ENCODE data around the gene MAP4K1.

DNA sequence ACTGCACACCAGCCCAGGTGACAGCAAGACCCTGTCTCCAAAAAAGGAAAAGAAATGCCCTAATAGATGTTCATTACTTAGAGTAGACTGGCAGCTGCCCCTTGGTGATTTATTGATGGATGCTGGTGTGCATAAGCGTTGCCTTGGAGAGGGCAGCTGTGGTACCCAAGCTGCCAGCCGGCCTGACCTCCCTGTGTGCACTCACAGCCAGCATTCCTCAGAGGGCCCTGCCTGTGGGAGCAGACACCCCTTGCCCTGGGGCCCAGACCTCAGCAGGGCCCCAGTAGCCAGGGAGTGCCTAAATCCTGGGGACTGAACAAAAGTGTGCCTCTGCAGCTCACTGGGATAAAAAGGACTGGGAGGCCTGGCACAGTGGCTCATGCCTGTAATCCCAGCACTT, 21.9 kb upstream of the MAP4K1 start:
- no peak for TF ChIP-seq EZH2 (IDR thresholded peaks at IDR 0.05; ENCODE audit: low read depth)
- TF ChIP-seq, protein P1, sequence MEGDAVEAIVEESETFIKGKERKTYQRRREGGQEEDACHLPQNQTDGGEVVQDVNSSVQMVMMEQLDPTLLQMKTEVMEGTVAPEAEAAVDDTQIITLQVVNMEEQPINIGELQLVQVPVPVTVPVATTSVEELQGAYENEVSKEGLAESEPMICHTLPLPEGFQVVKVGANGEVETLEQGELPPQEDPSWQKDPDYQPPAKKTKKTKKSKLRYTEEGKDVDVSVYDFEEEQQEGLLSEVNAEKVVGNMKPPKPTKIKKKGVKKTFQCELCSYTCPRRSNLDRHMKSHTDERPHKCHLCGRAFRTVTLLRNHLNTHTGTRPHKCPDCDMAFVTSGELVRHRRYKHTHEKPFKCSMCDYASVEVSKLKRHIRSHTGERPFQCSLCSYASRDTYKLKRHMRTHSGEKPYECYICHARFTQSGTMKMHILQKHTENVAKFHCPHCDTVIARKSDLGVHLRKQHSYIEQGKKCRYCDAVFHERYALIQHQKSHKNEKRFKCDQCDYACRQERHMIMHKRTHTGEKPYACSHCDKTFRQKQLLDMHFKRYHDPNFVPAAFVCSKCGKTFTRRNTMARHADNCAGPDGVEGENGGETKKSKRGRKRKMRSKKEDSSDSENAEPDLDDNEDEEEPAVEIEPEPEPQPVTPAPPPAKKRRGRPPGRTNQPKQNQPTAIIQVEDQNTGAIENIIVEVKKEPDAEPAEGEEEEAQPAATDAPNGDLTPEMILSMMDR (conservative IDR thresholded peaks at IDR 0.05), result no peak
